Rectal smooth muscle tissue (tissue), 1 donor: Measurements from ENCODE around the gene NLK.
"Not testable (repeated sequence)": the region's sequence is repeated elsewhere in the genome, so short reads cannot be mapped to it uniquely, and the experiment has no call there.

Source experiments
- H3K27ac ChIP-seq: one replicate; pipeline ENCODE4 v1.7.0; 2013; ENCODE audit warnings: low read depth, low read length, inconsistent platforms
- H3K27me3 ChIP-seq: one replicate; pipeline ENCODE4 v1.7.0; 2013; ENCODE audit warnings: low read length; ENCODE audit not compliant: control insufficient read depth, insufficient read depth
- H3K36me3 ChIP-seq: one replicate; pipeline ENCODE4 v1.7.0; 2013; ENCODE audit warnings: low read length; ENCODE audit not compliant: control insufficient read depth, insufficient read depth
- H3K4me1 ChIP-seq: one replicate; pipeline ENCODE4 v1.7.0; 2013; ENCODE audit warnings: low read length; ENCODE audit not compliant: control insufficient read depth, insufficient read depth
- H3K4me3 ChIP-seq: one replicate; pipeline ENCODE4 v1.7.0; 2013; ENCODE audit warnings: low read length
- H3K9ac ChIP-seq: one replicate; pipeline ENCODE4 v1.7.0; 2013; ENCODE audit warnings: low read length

The NLK gene

GRCh38 chr17:28085766-28086165 is 43.3 kb downstream of the NLK start:
- H3K36me3 ChIP-seq: no peaks in the 10 kb centered on the region
- no peak overlapping the region for H3K4me3 ChIP-seq
- no peak overlapping the region for H3K27ac ChIP-seq
- no peak overlapping the region for H3K9ac ChIP-seq
- no peaks in the 10 kb centered on the region for H3K4me1 ChIP-seq
- no peaks in the 10 kb centered on the region for H3K27me3 ChIP-seq

DNA sequence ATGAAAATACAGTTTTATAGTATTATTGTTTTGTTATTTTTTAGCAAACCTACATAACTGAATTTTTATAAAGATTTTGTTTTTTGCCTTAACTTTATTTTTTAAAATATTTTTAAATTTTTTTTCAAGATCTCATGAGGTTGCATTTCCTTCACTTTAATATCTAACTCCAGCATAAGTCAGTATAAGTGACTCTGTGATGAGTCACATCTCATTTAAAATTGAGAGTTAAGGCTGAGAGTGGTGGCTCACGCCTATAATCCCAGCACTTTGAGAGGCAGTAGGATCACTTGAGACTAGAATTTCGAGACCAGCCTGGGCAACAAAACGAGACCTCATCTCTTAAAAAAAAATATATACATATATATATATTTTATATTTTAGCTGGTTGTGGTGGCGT is 44.0 kb downstream of the NLK start:
- H3K27me3 ChIP-seq: no peaks in the 10 kb centered on the region
- no peaks in the 10 kb centered on the region for H3K4me1 ChIP-seq

DNA sequence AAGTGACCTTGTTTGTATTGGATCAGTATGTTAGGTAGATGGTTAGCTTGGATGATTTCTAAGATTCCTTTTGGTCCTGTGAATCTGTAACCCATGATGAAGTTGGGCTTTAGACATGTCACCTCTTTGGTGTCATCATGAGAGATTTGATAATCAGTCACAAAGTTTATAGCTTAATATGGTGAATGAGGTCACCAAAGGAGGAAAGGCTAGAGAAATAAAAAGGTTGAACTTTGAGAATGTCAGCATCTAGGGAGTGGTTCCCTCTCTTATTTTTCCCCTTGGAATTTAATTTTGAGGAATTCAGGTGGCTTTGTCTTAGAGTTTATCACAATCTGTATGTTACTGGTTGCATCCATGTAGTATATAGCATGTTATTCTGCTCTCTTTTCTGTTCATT is 45.3 kb downstream of the NLK start:
- Histone ChIP-seq H3K4me3 (no peak overlapping the region), H3K9ac (no peak overlapping the region), H3K27ac (no peak overlapping the region), H3K27me3 (no peaks in the 10 kb centered on the region), H3K4me1 (no peaks in the 10 kb centered on the region), H3K36me3 (no peaks in the 10 kb centered on the region)

More for the DNA sequence above, 44.0 kb downstream of the NLK start:
- H3K36me3 ChIP-seq: no peaks in the 10 kb centered on the region
- H3K27ac ChIP-seq: no peak overlapping the region
- no peak overlapping the region for H3K9ac ChIP-seq
- H3K4me3 ChIP-seq: no peak overlapping the region

GRCh38 chr17:28090551-28090950 is 48.1 kb downstream of the NLK start:
- H3K27me3 ChIP-seq: no peaks in the 10 kb centered on the region
- H3K27ac ChIP-seq: no peak overlapping the region
- no peaks in the 10 kb centered on the region for H3K4me1 ChIP-seq
- no peaks in the 10 kb centered on the region for H3K36me3 ChIP-seq
- no peak overlapping the region for H3K4me3 ChIP-seq
- H3K9ac ChIP-seq: no peak overlapping the region

GRCh38 chr17:28092088-28092487 is 49.6 kb downstream of the NLK start:
- H3K4me3 ChIP-seq: no peak overlapping the region
- H3K27me3 ChIP-seq: no peaks in the 10 kb centered on the region
- no peak overlapping the region for H3K9ac ChIP-seq
- no peaks in the 10 kb centered on the region for H3K36me3 ChIP-seq
- H3K4me1 ChIP-seq: no peaks in the 10 kb centered on the region
- H3K27ac ChIP-seq: no peak overlapping the region

- H3K27me3 ChIP-seq: no peaks in the 10 kb centered on the region
- no peak overlapping the region for H3K9ac ChIP-seq
- H3K4me1 ChIP-seq: peaks cover 4% of the 10 kb centered on the region
- no peaks in the 10 kb centered on the region for H3K36me3 ChIP-seq
- H3K27ac ChIP-seq: no peak overlapping the region
- H3K4me3 ChIP-seq: no peak overlapping the region
These were observed 51.7 kb downstream of the NLK start for GRCh38 chr17:28093999-28094716.

DNA sequence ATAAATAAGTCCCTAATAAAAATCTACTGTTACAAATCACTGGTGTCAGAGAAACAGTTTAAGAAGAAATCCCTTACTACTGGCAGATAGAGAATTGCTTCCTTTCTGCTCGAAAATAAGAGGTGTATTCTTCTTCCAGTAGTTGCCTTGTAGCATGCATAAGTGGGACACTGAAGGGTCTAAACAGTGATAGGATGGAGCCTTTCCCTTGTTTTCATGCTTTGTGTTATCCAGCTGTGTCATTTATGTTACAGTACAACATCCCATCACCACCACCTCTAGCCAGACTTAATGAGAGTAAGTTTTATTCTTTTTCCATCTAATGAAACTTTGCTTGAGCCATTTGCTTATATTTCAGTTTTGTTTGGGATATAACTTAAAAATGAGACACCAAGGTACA is 54.3 kb downstream of the NLK start:
- Histone ChIP-seq H3K36me3 (no peaks in the 10 kb centered on the region), H3K4me3 (no peak overlapping the region), H3K27ac (no peak overlapping the region), H3K27me3 (no peaks in the 10 kb centered on the region), H3K4me1 (peaks cover 4% of the 10 kb centered on the region), H3K9ac (no peak overlapping the region)

DNA sequence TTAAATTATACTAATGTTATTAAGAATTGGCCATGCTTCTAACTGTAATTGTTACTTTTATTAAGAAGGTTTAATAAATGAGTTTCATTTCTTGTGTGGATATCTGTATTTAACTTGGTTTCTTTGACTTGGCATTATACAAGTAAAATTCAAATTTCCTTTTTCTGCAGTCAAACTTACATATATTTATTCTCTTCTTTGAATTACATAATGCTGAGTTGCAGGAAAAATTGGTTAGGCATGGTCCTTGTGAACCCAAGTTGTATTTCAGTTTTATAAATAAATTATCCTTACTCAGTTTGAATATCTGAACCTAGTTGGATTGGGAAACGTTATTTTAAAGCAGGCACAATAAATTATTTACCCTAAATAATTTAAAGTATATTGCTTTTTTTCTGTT is 54.8 kb downstream of the NLK start:
- Histone ChIP-seq H3K27me3 (no peaks in the 10 kb centered on the region), H3K36me3 (no peaks in the 10 kb centered on the region), H3K4me3 (no peak overlapping the region), H3K4me1 (peaks cover 4% of the 10 kb centered on the region), H3K27ac (no peak overlapping the region), H3K9ac (no peak overlapping the region)

GRCh38 chr17:28097901-28098300 is 55.4 kb downstream of the NLK start:
- H3K27ac ChIP-seq: no peak overlapping the region
- no peaks in the 10 kb centered on the region for H3K36me3 ChIP-seq
- no peak overlapping the region for H3K9ac ChIP-seq
- H3K4me3 ChIP-seq: no peak overlapping the region
- peaks cover 4% of the 10 kb centered on the region for H3K4me1 ChIP-seq
- no peaks in the 10 kb centered on the region for H3K27me3 ChIP-seq

GRCh38 chr17:28098591-28098990 is 56.1 kb downstream of the NLK start:
- H3K36me3 ChIP-seq, H3K4me1 ChIP-seq: not testable (repeated sequence)

GRCh38 chr17:28100251-28100650 is 57.8 kb downstream of the NLK start:
- H3K27me3 ChIP-seq: no peaks in the 10 kb centered on the region
- no peak overlapping the region for H3K9ac ChIP-seq
- no peak overlapping the region for H3K27ac ChIP-seq
- no peak overlapping the region for H3K4me3 ChIP-seq
- H3K36me3 ChIP-seq: no peaks in the 10 kb centered on the region
- H3K4me1 ChIP-seq: peaks cover 4% of the 10 kb centered on the region

More at GRCh38 chr17:28098591-28098990, 56.1 kb downstream of the NLK start:
- H3K27ac ChIP-seq, H3K9ac ChIP-seq, H3K27me3 ChIP-seq, H3K4me3 ChIP-seq: not testable (repeated sequence)

DNA sequence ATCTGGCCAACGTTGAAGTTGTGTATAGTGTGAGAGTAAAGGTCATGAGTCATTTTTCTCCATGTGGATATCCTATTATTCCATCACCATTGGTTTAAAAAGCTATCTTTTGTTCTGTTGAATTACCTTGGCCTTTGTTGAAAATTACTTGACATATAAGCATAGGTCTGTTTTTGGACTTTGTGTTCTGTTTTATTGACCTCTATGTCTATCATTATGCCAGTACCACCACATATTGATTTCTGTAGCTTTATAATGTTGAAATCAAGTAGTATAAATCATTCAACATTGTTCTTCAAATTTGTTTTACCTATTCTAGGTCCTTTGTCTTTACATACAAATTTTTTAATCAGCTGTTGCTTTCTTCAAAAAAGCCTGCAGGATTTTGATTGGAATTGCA is 58.5 kb downstream of the NLK start:
- Histone ChIP-seq H3K27ac (no peak overlapping the region), H3K36me3 (no peaks in the 10 kb centered on the region), H3K4me3 (no peak overlapping the region), H3K4me1 (peaks cover 4% of the 10 kb centered on the region), H3K9ac (no peak overlapping the region), H3K27me3 (no peaks in the 10 kb centered on the region)

DNA sequence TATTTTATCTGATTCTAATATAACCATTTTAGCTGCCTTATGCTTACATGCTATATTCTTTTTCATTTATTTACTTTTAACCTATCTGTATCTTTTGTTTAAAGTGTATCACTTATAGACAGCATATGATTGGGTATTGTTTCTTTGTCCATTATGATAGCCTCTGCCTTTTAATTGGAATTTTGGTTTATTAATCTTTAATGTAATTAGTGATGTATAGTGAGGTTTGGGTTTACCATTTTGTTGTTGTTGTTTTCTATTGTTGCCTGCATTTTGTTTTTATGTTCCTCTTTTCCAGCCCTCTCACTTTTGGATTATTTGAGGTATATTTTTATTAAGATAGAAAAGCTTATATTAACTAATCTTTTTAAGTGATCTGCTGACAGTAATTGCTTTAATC is 59.4 kb downstream of the NLK start:
- Histone ChIP-seq H3K27ac (no peak overlapping the region), H3K4me3 (no peak overlapping the region), H3K27me3 (no peaks in the 10 kb centered on the region), H3K9ac (no peak overlapping the region), H3K4me1 (peaks cover 4% of the 10 kb centered on the region), H3K36me3 (no peaks in the 10 kb centered on the region)
